ENCODE results near the gene CBX1. TPM values are rescaled to one million over a fixed set of nuclear protein-coding genes. Genes with fewer than 3 reads are reported as not detected.

CBX1 gene
- total and polyA plus RNA-seq, 10 of the 15 experiments (the other 5 are each of a cell fraction or from before 2014, with no cell fraction given) = 11.8 to 99.2 (median 43.5) TPM

GRCh38 chr17:48026502-48027321, 74.6 kb downstream of the CBX1 start:
- Histone ChIP-seq H3K36me3 (ENCODE audit: control insufficient read depth in 2 of 2, insufficient read depth in 2 of 2, low read length in 1 of 2) (no peaks in the 10 kb centered on the region), H2AFZ (ENCODE audit: control insufficient read depth, low read depth, low read length) (peak overlapping the region; percentile 62), H3K27ac (ENCODE audit: control insufficient read depth, insufficient read depth) (no peak overlapping the region), H3K27me3 (replicated peaks in 1 of 2; ENCODE audit: control insufficient read depth in 2 of 2, insufficient read depth in 2 of 2, low read length in 1 of 2) (no peaks in the 10 kb centered on the region; a peak in 1 of 4 replicates), H3K9ac (ENCODE audit: control insufficient read depth, insufficient read depth, low read length) (peak overlapping the region; percentile 22; the same call in 1 of the 2 replicates), H4K20me1 (ENCODE audit: control insufficient read depth, insufficient read depth) (peaks cover 5% of the 10 kb centered on the region; the same call in 1 of the 2 replicates), H3K4me2 (ENCODE audit: control insufficient read depth, insufficient read depth) (peak overlapping the region; percentile 57), H3K4me1 (ENCODE audit: control insufficient read depth, insufficient read depth, low read length) (peaks cover 27% of the 10 kb centered on the region), H3K9me3 (replicated peaks; ENCODE audit: control insufficient read depth, insufficient read depth, low read length) (no peaks in the 10 kb centered on the region), H3K4me3 (no peak overlapping the region), H3K79me2 (ENCODE audit: control insufficient read depth, insufficient read depth, low read length) (no peaks in the 10 kb centered on the region)
- DNase-seq (ENCODE audit: low read depth, low spot score) = peak; percentile 34
- ChIA-PET POLR2A (interaction anchor here (0.6 to 3.7 kb wide), 8 partner anchors 10 to 86 kb away, joined by 3 to 29 read pairs (median 4); partner anchors contain the start of gene NFE2L1), CTCF (interaction anchor here (0.6 to 7.9 kb wide), 37 partner anchors 9 to 592 kb away, joined by 3 to 176 read pairs (median 6); partner anchors contain the start of genes CBX1, CDK5RAP3, COPZ2 and NFE2L1), SMC1A (ENCODE audit: uncharacterized antibody, unreplicated experiment) (interaction anchor here (1.0 to 7.4 kb wide), 24 partner anchors 9 to 851 kb away, joined by 3 to 100 read pairs (median 6); partner anchors contain the start of gene NFE2L1), RAD21 (ENCODE audit: unreplicated experiment) (interaction anchor here (0.6 to 5.1 kb wide), 23 partner anchors 10 to 592 kb away, joined by 3 to 117 read pairs (median 4); partner anchors contain the start of genes CBX1, CDK5RAP3, COPZ2 and HOXB5)
- in situ Hi-C loops (cut with MboI) = loop anchor here (5.0 kb wide), 2 partner anchors 41 to 111 kb away; no protein-coding TSS in a partner anchor
- intact Hi-C loops (cut with micrococcal nuclease; ENCODE audit: unreplicated experiment) = loop anchor here (1.0 to 5.0 kb wide), 4 partner anchors 22 to 592 kb away; partner anchors contain the start of gene NFE2L1
- WGBS (ENCODE audit: insufficient coverage, insufficient replicate concordance, low lambda C conversion rate, missing lambda C conversion rate) = 22% methylated on average over 18 of the region's 18 CpGs
- BruUV-seq (replicated peaks) = no TSS peak
- peak; percentile 84 for FAIRE-seq
- ATAC-seq = peak; percentile 70
- no peak for TF ChIP-seq HCFC1 (IDR thresholded peaks at IDR 0.05; ENCODE audit: low read length)
- TF ChIP-seq DPF2 (IDR thresholded peaks at IDR 0.05) = peak; percentile 31; the same call in 1 of the 2 replicates
- no peak for TF ChIP-seq ASH2L (IDR thresholded peaks at IDR 0.05; ENCODE audit: borderline replicate concordance, low read depth)
- TF ChIP-seq ZBTB4 (CRISPR knock-in tag; IDR thresholded peaks at IDR 0.05) = no peak
- TF ChIP-seq CUX1 (IDR thresholded peaks at IDR 0.05; ENCODE audit: insufficient replicate concordance, low read depth, low read length) = no peak
- TF ChIP-seq E2F8 (IDR thresholded peaks at IDR 0.05; ENCODE audit: low read depth, partially characterized antibody) = no peak
- no peak for TF ChIP-seq RFX5 (IDR thresholded peaks at IDR 0.05; ENCODE audit: low read depth, low read length)
- TF ChIP-seq MEF2B (IDR thresholded peaks at IDR 0.05; ENCODE audit: partially characterized antibody, poor library complexity, severe bottlenecking) = peak; percentile 23
- TF ChIP-seq EGR1 (IDR thresholded peaks at IDR 0.05; ENCODE audit: borderline replicate concordance in 1 of 2, low read depth in 2 of 2, low read length in 2 of 2) = peak in 1 of 2 experiments; percentile 39; a peak in 1 of 3 replicates
